ENCODE data around the gene A3GALT2. TPM values are rescaled to one million over a fixed set of nuclear protein-coding genes. Genes with fewer than 3 reads are reported as not detected.
A peak's percentile ranks its signal among the peaks of the same experiment; 100 is the strongest.

A3GALT2 gene
- total and polyA plus RNA-seq, 9 donors: not detected

DNA sequence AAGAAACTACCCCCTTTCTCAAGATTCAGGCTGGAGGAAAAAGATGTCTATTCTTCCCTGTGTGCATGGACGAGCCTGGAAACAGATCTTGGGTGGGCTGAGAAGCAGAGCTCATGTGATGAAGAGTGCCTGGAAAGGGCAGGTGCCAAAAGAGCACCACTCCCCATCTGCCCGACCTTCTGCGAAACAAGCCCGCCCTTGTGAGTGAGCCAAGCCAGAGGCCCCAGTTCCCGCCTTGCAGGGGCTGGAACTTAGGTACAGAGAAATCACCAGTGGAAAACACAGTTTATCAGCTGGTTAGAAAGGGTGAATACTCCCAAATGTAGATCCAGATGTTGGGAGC, 26.7 kb upstream of the A3GALT2 start:
- H3K27ac ChIP-seq: peak overlapping the region; percentile 11 to 90
- intact Hi-C loops (cut with DNase I): no loop called here

DNA sequence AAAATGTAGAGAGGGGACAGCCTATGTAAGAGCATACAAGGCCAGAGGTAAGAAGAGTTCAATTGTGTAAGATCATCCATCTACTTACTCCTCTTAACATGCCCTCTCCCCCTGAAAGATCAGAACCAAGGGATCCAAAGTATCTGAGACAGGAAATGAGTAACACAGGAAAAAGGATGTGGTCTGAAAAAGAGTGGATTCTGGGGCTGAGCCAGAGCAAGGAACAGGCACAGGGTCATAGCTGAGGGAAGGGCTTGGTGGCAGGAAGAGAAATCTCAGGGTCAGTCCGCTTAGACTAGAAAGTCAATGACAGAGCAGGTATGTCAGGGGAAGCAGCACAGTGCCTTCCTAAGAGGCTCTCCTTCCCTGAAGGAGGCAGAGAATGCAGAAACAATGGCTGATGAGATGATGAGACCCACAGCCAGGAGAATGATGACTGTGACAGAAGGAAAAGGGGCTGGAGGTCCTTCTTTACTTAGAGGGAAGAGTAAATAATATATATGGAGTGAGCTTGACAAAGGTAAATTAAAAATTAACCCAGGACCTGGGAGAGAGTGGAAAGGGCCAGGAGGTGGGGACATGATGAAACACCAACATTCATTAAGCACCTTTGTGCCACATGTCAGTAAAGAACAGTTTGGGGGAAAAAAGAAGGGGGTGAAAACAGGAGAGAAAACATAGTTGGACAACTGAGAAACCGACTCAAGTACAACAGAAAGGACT, 26.2 kb upstream of the A3GALT2 start:
- DNase-seq: peak in 1 of 5 donors; percentile 58
- Histone ChIP-seq H3K4me3 (peak overlapping the region; percentile 87), H3K4me1 (ENCODE audit: insufficient read depth) (peaks cover 29% of the 10 kb centered on the region), H3K36me3 (no peaks in the 10 kb centered on the region), H3K27ac (peak overlapping the region; percentile 38 to 51), H3K9me3 (no peaks in the 10 kb centered on the region), H3K27me3 (no peaks in the 10 kb centered on the region)
- intact Hi-C loops (cut with DNase I): no loop called here
- TF ChIP-seq POLR2A (IDR thresholded peaks at IDR 0.05): no peak
- TF ChIP-seq, protein P1, sequence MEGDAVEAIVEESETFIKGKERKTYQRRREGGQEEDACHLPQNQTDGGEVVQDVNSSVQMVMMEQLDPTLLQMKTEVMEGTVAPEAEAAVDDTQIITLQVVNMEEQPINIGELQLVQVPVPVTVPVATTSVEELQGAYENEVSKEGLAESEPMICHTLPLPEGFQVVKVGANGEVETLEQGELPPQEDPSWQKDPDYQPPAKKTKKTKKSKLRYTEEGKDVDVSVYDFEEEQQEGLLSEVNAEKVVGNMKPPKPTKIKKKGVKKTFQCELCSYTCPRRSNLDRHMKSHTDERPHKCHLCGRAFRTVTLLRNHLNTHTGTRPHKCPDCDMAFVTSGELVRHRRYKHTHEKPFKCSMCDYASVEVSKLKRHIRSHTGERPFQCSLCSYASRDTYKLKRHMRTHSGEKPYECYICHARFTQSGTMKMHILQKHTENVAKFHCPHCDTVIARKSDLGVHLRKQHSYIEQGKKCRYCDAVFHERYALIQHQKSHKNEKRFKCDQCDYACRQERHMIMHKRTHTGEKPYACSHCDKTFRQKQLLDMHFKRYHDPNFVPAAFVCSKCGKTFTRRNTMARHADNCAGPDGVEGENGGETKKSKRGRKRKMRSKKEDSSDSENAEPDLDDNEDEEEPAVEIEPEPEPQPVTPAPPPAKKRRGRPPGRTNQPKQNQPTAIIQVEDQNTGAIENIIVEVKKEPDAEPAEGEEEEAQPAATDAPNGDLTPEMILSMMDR (IDR thresholded peaks at IDR 0.05): no peak
- TF ChIP-seq EP300 (IDR thresholded peaks at IDR 0.05): no peak
- WGBS, 3 donors: 18 to 29% (median 28%) methylated on average over 2 of the region's 2 CpGs

More for the DNA sequence above, 26.7 kb upstream of the A3GALT2 start:
- peaks cover 25% of the 10 kb centered on the region for H3K4me1 ChIP-seq (ENCODE audit: insufficient read depth)
- no peaks in the 10 kb centered on the region for H3K36me3 ChIP-seq
- no peak for TF ChIP-seq POLR2A (IDR thresholded peaks at IDR 0.05)
- TF ChIP-seq, protein P1 (IDR thresholded peaks at IDR 0.05): no peak
- TF ChIP-seq EP300 (IDR thresholded peaks at IDR 0.05): no peak
- H3K9me3 ChIP-seq: no peaks in the 10 kb centered on the region
- no peaks in the 10 kb centered on the region for H3K27me3 ChIP-seq
- peak in 4 of 5 donors; percentile 51 to 70 (median 64) for DNase-seq
- H3K4me3 ChIP-seq: peak overlapping the region; percentile 87
- 3 to 19% (median 3%) methylated on average over 5 of the region's 5 CpGs for WGBS, 3 donors

DNA sequence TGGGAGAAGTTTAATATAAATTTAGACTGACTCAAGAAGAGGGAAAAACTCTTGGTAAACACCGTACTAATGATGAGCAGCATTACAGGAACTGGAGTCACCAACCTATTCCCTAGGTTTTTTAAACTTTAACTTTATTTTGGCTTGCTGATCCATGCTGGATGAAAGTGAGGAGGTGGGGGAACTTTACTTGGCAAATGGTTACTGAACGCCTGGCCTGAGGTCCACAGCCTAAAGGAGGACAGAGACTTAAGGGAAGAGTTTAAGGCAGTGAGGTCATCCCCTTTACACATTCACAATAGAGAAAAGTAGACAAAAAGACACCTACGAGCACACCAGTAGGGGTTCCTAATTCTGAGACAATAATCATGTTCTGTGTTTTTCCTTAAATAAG, 25.6 kb upstream of the A3GALT2 start:
- H3K9me3 ChIP-seq: no peaks in the 10 kb centered on the region
- H3K27ac ChIP-seq: peak overlapping the region in 1 of 2 donors; percentile 51
- peaks cover 32% of the 10 kb centered on the region for H3K4me1 ChIP-seq (ENCODE audit: insufficient read depth)
- H3K27me3 ChIP-seq: no peaks in the 10 kb centered on the region
- WGBS, 3 donors: 23 to 34% (median 25%) methylated on average over 3 of the region's 3 CpGs
- DNase-seq: no peak
- no peak for TF ChIP-seq POLR2A (IDR thresholded peaks at IDR 0.05)
- TF ChIP-seq EP300 (IDR thresholded peaks at IDR 0.05): no peak
- TF ChIP-seq, protein P1 (IDR thresholded peaks at IDR 0.05): no peak
- H3K36me3 ChIP-seq: no peaks in the 10 kb centered on the region
- intact Hi-C loops (cut with DNase I): no loop called here
- H3K4me3 ChIP-seq: peak overlapping the region; percentile 7

DNA sequence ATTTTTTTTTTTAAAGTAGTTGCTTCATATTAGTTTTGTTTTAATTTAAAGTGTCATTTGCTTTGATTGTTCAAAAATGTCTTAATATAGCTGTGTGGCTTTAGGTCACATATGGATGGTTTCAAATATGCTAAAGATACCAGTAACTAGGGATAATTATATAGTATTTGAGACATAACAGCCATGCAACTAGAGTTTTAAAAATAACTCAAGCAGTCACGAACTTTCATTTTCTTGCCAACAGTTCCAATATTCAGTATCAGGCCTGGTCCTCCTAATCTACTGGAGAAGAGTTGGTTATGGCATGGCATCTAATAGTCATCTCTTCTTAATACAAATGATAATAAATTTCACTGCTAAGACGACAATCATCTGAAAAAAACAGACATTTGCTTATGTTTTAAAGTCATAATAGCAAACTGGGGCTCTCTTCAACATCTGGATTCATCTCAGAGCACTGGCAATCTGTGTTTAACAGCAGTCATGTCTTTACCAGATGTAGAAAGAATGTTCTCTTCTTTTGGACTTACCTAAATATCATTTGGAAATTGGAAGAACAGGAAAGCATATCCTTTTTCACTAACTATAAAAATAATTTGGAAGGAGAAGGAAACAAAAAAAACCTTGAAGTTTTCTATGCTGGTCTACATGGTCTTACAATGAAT, 24.1 kb upstream of the A3GALT2 start:
- H3K4me1 ChIP-seq (ENCODE audit: insufficient read depth): peaks cover 36% of the 10 kb centered on the region
- intact Hi-C loops (cut with DNase I): no loop called here
- 8 to 17% (median 9%) methylated on average over 2 of the region's 2 CpGs for WGBS, 3 donors

More for the DNA sequence above, 24.1 kb upstream of the A3GALT2 start:
- no peaks in the 10 kb centered on the region for H3K36me3 ChIP-seq
- H3K4me3 ChIP-seq: no peak overlapping the region
- H3K9me3 ChIP-seq: no peaks in the 10 kb centered on the region
- H3K27ac ChIP-seq: no peak overlapping the region
- no peak for TF ChIP-seq POLR2A (IDR thresholded peaks at IDR 0.05)
- TF ChIP-seq, protein P1 (IDR thresholded peaks at IDR 0.05): no peak
- no peak for TF ChIP-seq EP300 (IDR thresholded peaks at IDR 0.05)
- DNase-seq: no peak
- H3K27me3 ChIP-seq: no peaks in the 10 kb centered on the region

All from ovary (tissue), 9 donors.